Hepatocyte (in vitro differentiated cells): ENCODE data around the gene TPD52L2. TPM values are rescaled to one million over a fixed set of nuclear protein-coding genes. Genes with fewer than 3 reads are reported as not detected.

Experiments used
- DNase-seq: peaks from one replicate; pipeline ENCODE4 v3.0.0-alpha.2; 2016; ENCODE audit warnings: low spot score
- H2AFZ ChIP-seq: fragments of 200-600 bp; sonication (generic); 2 replicates; pipeline ENCODE4 v1.6.0; 2016; ENCODE audit warnings: antibody characterized with exemption, mild to moderate bottlenecking
- H3K27ac ChIP-seq: fragments of 200-600 bp; sonication (generic); 2 replicates; pipeline ENCODE4 v1.5.1; 2016; ENCODE audit warnings: mild to moderate bottlenecking
- H3K27me3 ChIP-seq: fragments of 200-600 bp; sonication (generic); 2 replicates; pipeline ENCODE4 v1.6.1; 2016
- H3K36me3 ChIP-seq: fragments of 200-600 bp; sonication (generic); replicated peaks from 2 replicates; pipeline ENCODE4 v1.5.1; 2016; ENCODE audit warnings: low read depth; ENCODE audit not compliant: insufficient read depth
- H3K4me1 ChIP-seq: fragments of 200-600 bp; sonication (generic); 2 replicates; pipeline ENCODE4 v1.5.1; 2016; ENCODE audit warnings: mild to moderate bottlenecking, moderate library complexity; ENCODE audit not compliant: insufficient read depth
- H3K4me2 ChIP-seq: fragments of 200-600 bp; sonication (generic); 2 replicates; pipeline ENCODE4 v1.6.0; 2016
- H3K4me3 ChIP-seq: fragments of 200-600 bp; sonication (generic); 2 replicates; pipeline ENCODE4 v1.5.1; 2016; ENCODE audit warnings: mild to moderate bottlenecking
- H3K79me2 ChIP-seq: fragments of 200-600 bp; sonication (generic); 2 replicates; pipeline ENCODE4 v1.6.0; 2017; ENCODE audit warnings: mild to moderate bottlenecking
- H3K9me2 ChIP-seq: fragments of 200-600 bp; sonication (generic); replicated peaks from 2 replicates; pipeline ENCODE4 v1.6.0; 2017; ENCODE audit warnings: mild to moderate bottlenecking; ENCODE audit not compliant: insufficient read depth
- H3K9me3 ChIP-seq: fragments of 200-600 bp; sonication (generic); 2 replicates; pipeline ENCODE4 v1.5.1; 2016; ENCODE audit warnings: low read depth, mild to moderate bottlenecking
- H4K20me1 ChIP-seq: fragments of 200-600 bp; sonication (generic); 2 replicates; pipeline ENCODE4 v1.6.0; 2016; ENCODE audit warnings: mild to moderate bottlenecking; ENCODE audit not compliant: insufficient read depth, poor library complexity, severe bottlenecking
- CTCF ChIP-seq: fragments of 200-600 bp; sonication (generic); IDR thresholded peaks from 2 replicates; pipeline ENCODE4 v1.5.1; 2016; ENCODE audit warnings: antibody characterized with exemption, mild to moderate bottlenecking; ENCODE audit not compliant: poor library complexity
- EZH2 ChIP-seq: fragments of 200-600 bp; sonication (generic); IDR thresholded peaks from 2 replicates; pipeline ENCODE4 v1.6.1; 2016; ENCODE audit warnings: antibody characterized with exemption, mild to moderate bottlenecking, borderline replicate concordance
- EZH2phosphoT487 ChIP-seq: fragments of 200-600 bp; sonication (generic); IDR thresholded peaks from one replicate; pipeline ENCODE4 v1.6.1; 2018; ENCODE audit warnings: antibody characterized with exemption, mild to moderate bottlenecking, low read depth, moderate library complexity; ENCODE audit not compliant: unreplicated experiment, severe bottlenecking
- WGBS: methylation state at CpG from one replicate; pipeline ENCODE4 v1.1.6; 2016; ENCODE audit warnings: low lambda C conversion rate; ENCODE audit errors: missing lambda C conversion rate; 5-methylcytosine and 5-hydroxymethylcytosine counted together
- polyA plus RNA-seq: library from polyadenylated mRNA; unstranded; fragments of >200 nt; fragmentation: Nextera tagmentation; extraction: Ambion mirVana; gene quantifications from 2 replicates; pipeline ENCODE4 v1.2.1, GENCODE V29; 2016
- total RNA-seq: library from RNA; depleted of rRNA; stranded (reverse); fragments of >200 nt; gene quantifications from 2 replicates; pipeline ENCODE4 v1.2.3, GENCODE V29; 2014

The TPD52L2 gene
- total and polyA plus RNA-seq, 2 experiments from 2014 or later = 83.2 to 93.8 TPM

GRCh38 chr20:63935447-63935846, 70.4 kb downstream of the TPD52L2 start:
- TF ChIP-seq EZH2 (no peak), EZH2phosphoT487 (no peak), CTCF (no peak)
- Histone ChIP-seq H3K4me1 (no peaks in the 10 kb centered on the region), H3K9me2 (no peaks in the 10 kb centered on the region), H3K4me3 (no peak overlapping the region), H3K36me3 (no peaks in the 10 kb centered on the region), H2AFZ (no peak overlapping the region), H3K27ac (no peak overlapping the region), H3K9me3 (no peaks in the 10 kb centered on the region), H3K27me3 (no peaks in the 10 kb centered on the region), H3K79me2 (peaks cover 9% of the 10 kb centered on the region), H4K20me1 (peaks cover 10% of the 10 kb centered on the region), H3K4me2 (no peak overlapping the region)
- DNase-seq = no peak
- WGBS = 97% methylated on average over 9 of the region's 9 CpGs

GRCh38 chr20:63937596-63937995, 72.5 kb downstream of the TPD52L2 start:
- H3K4me1 ChIP-seq = no peaks in the 10 kb centered on the region
- no peak for DNase-seq
- TF ChIP-seq EZH2phosphoT487 = no peak
- no peak for TF ChIP-seq CTCF
- H3K9me3 ChIP-seq = no peaks in the 10 kb centered on the region
- H3K4me2 ChIP-seq = no peak overlapping the region
- H2AFZ ChIP-seq = no peak overlapping the region
- no peaks in the 10 kb centered on the region for H3K9me2 ChIP-seq
- no peak overlapping the region for H3K4me3 ChIP-seq
- 95% methylated on average over 14 of the region's 14 CpGs for WGBS
- H4K20me1 ChIP-seq = peaks cover 13% of the 10 kb centered on the region
- H3K79me2 ChIP-seq = peaks cover 9% of the 10 kb centered on the region
- H3K27me3 ChIP-seq = no peaks in the 10 kb centered on the region
- H3K27ac ChIP-seq = no peak overlapping the region
- H3K36me3 ChIP-seq = no peaks in the 10 kb centered on the region

DNA sequence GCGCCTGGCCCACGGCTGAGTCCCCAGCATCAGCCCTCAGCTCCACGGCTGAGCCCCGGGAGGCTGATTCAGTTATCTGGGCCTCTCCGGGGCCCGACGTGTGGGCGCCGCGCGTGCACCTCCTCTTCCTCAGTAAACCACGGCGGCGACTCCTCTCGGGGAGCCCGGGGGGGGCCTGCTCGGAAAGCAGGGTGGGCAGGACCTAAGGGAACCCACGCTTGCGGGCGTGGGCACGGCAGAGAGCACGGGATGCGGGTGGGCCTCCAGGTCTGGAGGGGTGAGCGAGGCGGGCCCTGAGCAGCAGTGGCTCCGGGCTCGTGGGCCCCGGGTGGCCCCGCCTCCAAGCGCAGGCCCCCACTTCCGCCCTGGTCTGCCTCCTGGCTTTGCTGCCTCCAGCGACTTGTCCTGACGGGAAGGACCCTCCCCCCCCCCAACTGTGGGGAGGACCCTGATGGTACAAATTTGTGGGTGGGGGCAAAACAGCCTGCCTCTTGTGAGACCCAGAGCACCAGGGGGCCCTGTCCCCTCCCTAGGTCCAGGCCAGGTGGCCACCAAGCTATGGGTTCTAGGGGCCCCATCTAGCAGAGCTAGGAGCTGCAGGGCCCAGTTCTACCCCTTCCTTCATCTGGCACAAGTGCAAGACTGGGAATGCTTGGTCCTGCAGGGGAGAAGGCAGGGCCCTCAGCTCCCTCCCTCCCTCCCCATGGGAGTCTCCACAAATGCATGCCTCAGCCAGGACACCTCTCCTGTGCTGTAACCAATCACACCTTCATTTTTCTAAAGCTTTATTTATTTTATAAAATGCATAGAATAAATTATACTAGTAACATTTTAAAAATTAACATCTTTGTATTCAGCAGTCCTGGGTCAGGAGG, 74.2 kb downstream of the TPD52L2 start:
- Histone ChIP-seq H3K36me3 (no peaks in the 10 kb centered on the region), H3K27ac (no peak overlapping the region), H3K9me2 (no peaks in the 10 kb centered on the region), H3K79me2 (peaks cover 9% of the 10 kb centered on the region), H3K4me2 (no peak overlapping the region), H2AFZ (no peak overlapping the region), H3K9me3 (no peaks in the 10 kb centered on the region), H3K27me3 (no peaks in the 10 kb centered on the region), H3K4me1 (no peaks in the 10 kb centered on the region), H4K20me1 (peaks cover 12% of the 10 kb centered on the region), H3K4me3 (no peak overlapping the region)
- DNase-seq = no peak
- TF ChIP-seq CTCF (no peak), EZH2 (no peak), EZH2phosphoT487 (no peak)
- WGBS = 82% methylated on average over 8 of the region's 33 CpGs
